Loucy (cell line): ENCODE measurements around the gene COL23A1.

ENCODE experiments used
- H2AFZ ChIP-seq: fragments of 200-600 bp; sonication (generic); 2 replicates; pipeline ENCODE4 v1.6.0; 2016; ENCODE audit warnings: antibody characterized with exemption, mild to moderate bottlenecking, low read length, moderate library complexity
- H3F3A ChIP-seq: fragments of 200-600 bp; 2 replicates; pipeline ENCODE4 v1.6.0; 2016; ENCODE audit warnings: antibody characterized with exemption, low read depth, mild to moderate bottlenecking
- H3K27me3 ChIP-seq: fragments of 200-600 bp; sonication (generic); 2 replicates; pipeline ENCODE4 v1.6.1; 2014; ENCODE audit warnings: low read length, mild to moderate bottlenecking; ENCODE audit not compliant: insufficient read depth, poor library complexity, severe bottlenecking
- H3K36me3 ChIP-seq: fragments of 200-600 bp; sonication (generic); 2 replicates; pipeline ENCODE4 v1.6.1; 2016; ENCODE audit warnings: low read length; ENCODE audit not compliant: insufficient read depth
- H3K4me1 ChIP-seq: fragments of 200-600 bp; sonication (generic); 2 replicates; pipeline ENCODE4 v1.5.1; 2014; ENCODE audit warnings: low read length, mild to moderate bottlenecking; ENCODE audit not compliant: insufficient read depth, poor library complexity, severe bottlenecking
- H3K4me2 ChIP-seq: fragments of 200-600 bp; sonication (generic); 2 replicates; pipeline ENCODE4 v1.6.0; 2014; ENCODE audit warnings: antibody characterized with exemption, low read length, low read depth, mild to moderate bottlenecking; ENCODE audit not compliant: poor library complexity, severe bottlenecking
- H3K4me3 ChIP-seq: fragments of 200-600 bp; sonication (generic); 2 replicates; pipeline ENCODE4 v1.5.1; 2014; ENCODE audit warnings: low read length, mild to moderate bottlenecking, mixed read lengths; ENCODE audit not compliant: poor library complexity, severe bottlenecking
- H3K79me2 ChIP-seq: fragments of 200-600 bp; sonication (generic); 2 replicates; pipeline ENCODE4 v1.6.1; 2014; ENCODE audit warnings: low read length; ENCODE audit not compliant: insufficient read depth
- H3K9ac ChIP-seq: fragments of 200-600 bp; sonication (generic); 2 replicates; pipeline ENCODE4 v1.6.0; 2014; ENCODE audit warnings: mild to moderate bottlenecking, low read depth, low read length, moderate library complexity; ENCODE audit not compliant: poor library complexity, severe bottlenecking
- H3K9me2 ChIP-seq: fragments of 200-600 bp; sonication (generic); replicated peaks from 2 replicates; pipeline ENCODE4 v1.6.1; 2016; ENCODE audit warnings: low read depth, low read length, mixed read lengths
- H3K9me3 ChIP-seq: fragments of 200-600 bp; sonication (generic); 2 replicates; pipeline ENCODE4 v1.6.1; 2014; ENCODE audit warnings: mild to moderate bottlenecking, antibody characterized with exemption, low read length, low read depth; ENCODE audit not compliant: insufficient read depth
- H4K20me1 ChIP-seq: fragments of 200-600 bp; sonication (generic); 2 replicates; pipeline ENCODE4 v1.6.0; 2014; ENCODE audit warnings: antibody characterized with exemption, low read length, mild to moderate bottlenecking; ENCODE audit not compliant: insufficient read depth, poor library complexity, severe bottlenecking
- CTCF ChIP-seq: fragments of 200-600 bp; sonication (generic); conservative IDR thresholded peaks from 2 replicates; pipeline ENCODE4 v1.5.1; 2014; ENCODE audit warnings: mild to moderate bottlenecking, antibody characterized with exemption, low read length
- EZH2phosphoT487 ChIP-seq: fragments of 200-600 bp; IDR thresholded peaks from 2 replicates; pipeline ENCODE4 v1.6.1; 2018; ENCODE audit warnings: antibody characterized with exemption, mild to moderate bottlenecking, moderate library complexity, borderline replicate concordance

The COL23A1 gene

GRCh38 chr5:178392386-178392785, 197.8 kb downstream of the COL23A1 start:
- TF ChIP-seq EZH2phosphoT487 (no peak), CTCF (no peak)

GRCh38 chr5:178391480-178391879, 198.7 kb downstream of the COL23A1 start:
- H3K36me3 ChIP-seq = no peaks in the 10 kb centered on the region
- no peak overlapping the region for H3K4me3 ChIP-seq
- no peak overlapping the region for H2AFZ ChIP-seq
- no peaks in the 10 kb centered on the region for H3K4me1 ChIP-seq
- H3K4me2 ChIP-seq = no peak overlapping the region
- TF ChIP-seq EZH2phosphoT487 (no peak), CTCF (no peak)
- no peaks in the 10 kb centered on the region for H3F3A ChIP-seq
- H3K9me2 ChIP-seq = no peaks in the 10 kb centered on the region
- H3K79me2 ChIP-seq = no peaks in the 10 kb centered on the region
- no peaks in the 10 kb centered on the region for H3K27me3 ChIP-seq
- no peaks in the 10 kb centered on the region for H4K20me1 ChIP-seq
- H3K9me3 ChIP-seq = no peaks in the 10 kb centered on the region
- H3K9ac ChIP-seq = no peak overlapping the region

More at GRCh38 chr5:178392386-178392785, 197.8 kb downstream of the COL23A1 start:
- Histone ChIP-seq H3K9me3 (no peaks in the 10 kb centered on the region), H3F3A (no peaks in the 10 kb centered on the region), H2AFZ (no peak overlapping the region), H3K9ac (no peak overlapping the region), H3K9me2 (no peaks in the 10 kb centered on the region), H4K20me1 (no peaks in the 10 kb centered on the region), H3K4me3 (no peak overlapping the region), H3K36me3 (no peaks in the 10 kb centered on the region), H3K27me3 (no peaks in the 10 kb centered on the region), H3K4me2 (no peak overlapping the region), H3K79me2 (no peaks in the 10 kb centered on the region), H3K4me1 (no peaks in the 10 kb centered on the region)

GRCh38 chr5:178389796-178390195, 200.4 kb downstream of the COL23A1 start:
- no peaks in the 10 kb centered on the region for H3K4me1 ChIP-seq
- TF ChIP-seq EZH2phosphoT487 (no peak), CTCF (no peak)
- no peaks in the 10 kb centered on the region for H3K79me2 ChIP-seq
- H4K20me1 ChIP-seq = no peaks in the 10 kb centered on the region
- H3K36me3 ChIP-seq = no peaks in the 10 kb centered on the region
- no peaks in the 10 kb centered on the region for H3K27me3 ChIP-seq
- no peaks in the 10 kb centered on the region for H3F3A ChIP-seq
- no peak overlapping the region for H3K9ac ChIP-seq
- H3K4me3 ChIP-seq = no peak overlapping the region
- no peak overlapping the region for H2AFZ ChIP-seq
- H3K9me2 ChIP-seq = no peaks in the 10 kb centered on the region
- no peak overlapping the region for H3K4me2 ChIP-seq
- H3K9me3 ChIP-seq = no peaks in the 10 kb centered on the region
